ENCODE results near the gene TMEM179.
A peak's percentile ranks its signal among the peaks of the same experiment; 100 is the strongest.
"Not testable (repeated sequence)": the region's sequence is repeated elsewhere in the genome, so short reads cannot be mapped to it uniquely, and the experiment has no call there.

Gene TMEM179

GRCh38 chr14:104585966-104586697, 18.4 kb downstream of the TMEM179 start:
- no peak for DNase-seq

- no peak for DNase-seq
Observed at GRCh38 chr14:104584557-104584956, 20.0 kb downstream of the TMEM179 start.

- no peak for DNase-seq
Observed at GRCh38 chr14:104583424-104584306, 20.9 kb downstream of the TMEM179 start.

- DNase-seq, result no peak
Observed at GRCh38 chr14:104582662-104583061, 21.9 kb downstream of the TMEM179 start.

GRCh38 chr14:104582005-104582404, 22.6 kb downstream of the TMEM179 start:
- no peak for DNase-seq

GRCh38 chr14:104581521-104581920, 23.1 kb downstream of the TMEM179 start:
- DNase-seq, result no peak

GRCh38 chr14:104580961-104581360, 23.6 kb downstream of the TMEM179 start:
- DNase-seq, result no peak

- DNase-seq, result not testable (repeated sequence)
Observed at GRCh38 chr14:104579939-104580338, 24.6 kb downstream of the TMEM179 start.

GRCh38 chr14:104579507-104579906, 25.1 kb downstream of the TMEM179 start, which contains the start of gene C14orf180:
Gene C14orf180 (plus strand): TSS chr14:104579764. CDS start chr14:104586431, 6,667 bp downstream.
- no peak for DNase-seq

- DNase-seq, result no peak
Observed at GRCh38 chr14:104578321-104578720, 26.3 kb downstream of the TMEM179 start.

- DNase-seq, result no peak
Observed at GRCh38 chr14:104577847-104578301, 26.7 kb downstream of the TMEM179 start.

GRCh38 chr14:104577426-104577825, 27.1 kb downstream of the TMEM179 start:
- DNase-seq, result no peak

- DNase-seq, result no peak
Observed at GRCh38 chr14:104576970-104577332, 27.6 kb downstream of the TMEM179 start.

GRCh38 chr14:104576232-104576969, 28.2 kb downstream of the TMEM179 start:
- DNase-seq, result no peak

- no peak for DNase-seq
Observed at GRCh38 chr14:104574978-104575583, 29.5 kb downstream of the TMEM179 start.

GRCh38 chr14:104574536-104574935, 30.0 kb downstream of the TMEM179 start:
- no peak for DNase-seq

- peak; percentile 2 for DNase-seq
Observed at GRCh38 chr14:104573930-104574329, 30.6 kb downstream of the TMEM179 start.

- DNase-seq, result no peak
Observed at GRCh38 chr14:104572668-104573067, 31.9 kb downstream of the TMEM179 start.

GRCh38 chr14:104572024-104572626, 32.4 kb downstream of the TMEM179 start:
- no peak for DNase-seq

- no peak for DNase-seq
Observed at GRCh38 chr14:104571246-104571645, 33.3 kb downstream of the TMEM179 start.

- no peak for DNase-seq
Observed at GRCh38 chr14:104569435-104569834, 35.1 kb downstream of the TMEM179 start.

GRCh38 chr14:104568620-104569019, 36.0 kb downstream of the TMEM179 start:
- no peak for DNase-seq

- no peak for DNase-seq
Observed at GRCh38 chr14:104567957-104568225, 36.7 kb downstream of the TMEM179 start.
